Measurements from ENCODE around the gene GSAP.

Gene GSAP

DNA sequence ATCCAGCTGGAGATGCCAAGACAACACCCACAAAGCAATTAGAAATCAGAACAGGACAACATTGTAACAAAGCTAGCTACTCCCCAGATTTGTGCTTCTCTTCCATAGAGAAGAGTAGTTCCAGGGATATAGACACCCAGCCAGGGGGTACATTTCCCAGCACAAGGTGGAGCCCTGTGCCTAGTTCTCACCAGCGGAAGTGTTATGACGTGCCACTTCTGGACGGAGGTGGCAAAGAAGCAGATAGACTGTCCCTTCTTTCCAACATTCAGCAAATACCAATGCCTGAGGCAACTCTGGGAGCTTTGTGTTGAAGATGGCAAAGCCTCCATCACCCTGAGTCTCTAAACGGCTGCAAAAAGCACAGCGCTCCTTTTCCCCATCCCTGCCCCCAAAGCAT is 23.4 kb upstream of the GSAP start:
- DNase-seq (ENCODE audit: low spot score) = peak; percentile 15

DNA sequence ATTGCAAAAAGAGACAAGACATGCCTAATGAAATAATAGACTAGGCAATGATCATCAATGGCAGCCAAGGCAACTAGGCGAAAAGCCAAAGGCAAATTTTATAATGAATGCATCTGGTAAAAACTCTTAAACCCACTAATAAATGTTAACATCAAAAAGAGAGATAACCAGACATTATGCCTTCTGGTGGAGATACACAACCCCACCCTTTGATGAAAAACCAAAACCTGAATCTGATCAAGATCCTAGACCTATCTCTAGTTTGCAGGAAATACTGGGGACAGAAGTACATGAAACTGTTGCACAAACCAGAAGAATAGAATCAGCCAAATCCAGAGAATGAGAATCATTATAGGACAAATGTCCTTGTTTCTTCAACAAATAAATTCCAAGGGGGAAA is 22.0 kb upstream of the GSAP start:
- DNase-seq (ENCODE audit: low spot score) = no peak

DNA sequence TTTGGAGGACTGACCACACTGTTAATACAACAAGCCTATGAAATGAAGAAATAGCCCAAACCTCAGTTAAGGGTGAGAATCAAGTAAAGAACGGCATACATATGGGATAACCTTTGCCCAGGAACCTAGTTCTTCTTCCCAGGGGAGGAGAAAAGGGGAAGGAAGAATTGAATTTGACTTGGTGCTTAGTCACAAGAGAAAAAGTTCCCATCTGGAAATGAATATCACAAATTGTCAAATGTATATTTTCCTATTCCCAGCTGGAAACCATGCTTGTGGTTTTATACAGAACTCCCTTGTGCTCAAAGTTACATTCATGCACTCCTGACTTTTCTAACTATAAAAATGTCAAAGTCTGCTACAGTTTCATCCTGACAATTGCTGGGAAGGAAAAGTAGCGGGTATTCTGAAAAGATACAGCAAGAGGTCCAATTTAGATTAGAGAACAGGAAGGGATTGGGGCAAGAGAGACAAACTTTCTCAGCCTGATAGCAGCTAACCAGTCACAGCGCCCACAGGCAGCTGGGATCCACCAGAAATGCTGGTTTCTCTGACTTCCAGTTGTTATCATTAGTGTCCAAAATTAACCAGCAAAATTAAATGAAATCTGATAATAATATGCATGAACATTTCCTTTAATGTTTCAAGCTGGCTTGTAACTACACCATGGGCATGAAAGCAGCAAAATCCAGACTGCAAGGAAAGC is 18.6 kb upstream of the GSAP start:
- no peak for DNase-seq (ENCODE audit: low spot score)

DNA sequence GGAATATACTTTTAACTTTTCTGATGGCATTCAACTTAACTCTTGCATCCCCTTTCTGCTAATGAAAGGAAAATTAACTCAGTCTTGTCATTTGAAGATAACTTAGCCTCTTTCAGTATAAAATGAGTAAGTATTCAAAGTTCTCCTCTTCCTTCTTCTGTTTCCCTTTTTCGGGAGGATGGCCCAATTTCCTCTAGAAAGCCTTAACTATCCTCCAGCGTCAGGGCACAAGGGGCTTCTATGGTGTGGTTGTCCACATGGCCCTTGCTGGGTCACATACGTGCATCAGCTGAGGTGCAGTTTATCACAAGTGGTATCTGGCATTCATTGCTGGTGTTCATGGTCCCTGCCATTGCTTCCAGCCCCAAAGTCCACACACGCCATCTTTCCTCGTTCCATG is 17.8 kb upstream of the GSAP start:
- DNase-seq (ENCODE audit: low spot score) = no peak

DNA sequence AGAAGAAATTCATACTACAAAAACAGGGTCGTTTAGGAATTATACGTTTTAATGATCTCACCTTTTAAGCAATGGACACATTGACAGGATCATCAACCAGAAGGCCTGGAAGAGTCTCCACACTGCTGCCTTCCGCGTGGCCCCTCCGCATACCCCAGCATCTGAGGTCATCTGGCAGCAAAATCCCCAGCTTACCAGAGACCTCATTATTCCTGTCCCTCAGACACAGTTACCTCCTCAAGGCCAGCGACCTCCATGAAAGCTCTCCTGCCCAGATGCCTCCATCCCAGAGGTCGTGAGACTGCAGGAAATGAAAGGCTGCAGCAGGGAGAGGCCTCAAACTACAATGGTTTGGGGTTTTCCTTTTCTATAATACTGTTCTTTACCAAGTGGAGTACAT is 14.8 kb upstream of the GSAP start:
- no peak for DNase-seq (ENCODE audit: low spot score)

DNA sequence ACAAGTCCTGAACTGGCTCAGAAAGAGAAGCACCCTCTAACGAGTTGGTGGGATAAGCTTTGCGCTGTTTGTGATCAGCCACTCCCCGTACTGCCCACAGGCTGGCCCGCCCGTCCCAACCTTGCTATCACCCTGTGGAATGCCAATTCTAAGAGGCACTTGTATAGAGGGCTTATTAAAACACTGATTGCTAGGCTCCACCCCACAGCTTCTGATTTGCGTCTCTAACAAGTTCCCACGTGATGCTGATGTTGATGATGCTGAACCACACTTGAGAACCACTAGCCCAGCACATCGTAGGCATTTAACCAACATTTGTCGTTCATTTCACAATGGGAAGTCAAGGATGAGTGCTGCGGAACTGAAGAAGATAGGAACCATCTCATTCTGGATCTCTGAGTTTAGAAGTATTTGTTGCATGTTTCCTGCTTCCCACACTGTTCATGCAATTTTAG is 12.7 kb upstream of the GSAP start:
- no peak for DNase-seq (ENCODE audit: low spot score)

DNA sequence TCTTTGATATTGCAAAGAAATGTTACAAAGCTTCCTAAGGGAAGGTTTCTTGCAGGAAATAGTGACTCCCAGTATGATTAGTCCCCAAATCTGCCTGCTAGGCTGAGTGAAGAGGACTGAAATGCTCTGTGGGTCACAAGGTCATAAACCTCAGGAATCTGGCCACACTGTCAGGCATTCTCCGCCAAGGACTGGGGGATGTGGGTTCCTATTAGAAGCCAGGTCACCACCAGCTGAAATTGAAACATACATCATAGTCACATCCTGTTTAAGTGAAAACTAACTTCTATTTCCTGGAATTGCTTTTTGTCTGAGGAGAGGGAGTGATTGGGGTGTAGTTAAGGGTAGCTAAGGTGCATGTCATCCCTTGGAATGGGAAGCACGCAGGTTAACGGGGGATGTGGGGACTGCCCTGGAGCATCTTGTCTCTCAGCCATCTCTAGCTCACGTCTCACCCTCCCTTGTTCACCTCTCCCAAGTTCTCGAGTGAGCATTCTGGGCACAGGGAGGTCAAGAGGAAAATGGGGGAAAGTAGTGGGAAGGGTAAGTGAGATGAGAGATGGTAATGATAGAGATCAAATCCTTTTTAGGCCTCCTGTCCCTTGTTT is 12.0 kb upstream of the GSAP start:
- peak; percentile 45 for DNase-seq (ENCODE audit: low spot score)

DNA sequence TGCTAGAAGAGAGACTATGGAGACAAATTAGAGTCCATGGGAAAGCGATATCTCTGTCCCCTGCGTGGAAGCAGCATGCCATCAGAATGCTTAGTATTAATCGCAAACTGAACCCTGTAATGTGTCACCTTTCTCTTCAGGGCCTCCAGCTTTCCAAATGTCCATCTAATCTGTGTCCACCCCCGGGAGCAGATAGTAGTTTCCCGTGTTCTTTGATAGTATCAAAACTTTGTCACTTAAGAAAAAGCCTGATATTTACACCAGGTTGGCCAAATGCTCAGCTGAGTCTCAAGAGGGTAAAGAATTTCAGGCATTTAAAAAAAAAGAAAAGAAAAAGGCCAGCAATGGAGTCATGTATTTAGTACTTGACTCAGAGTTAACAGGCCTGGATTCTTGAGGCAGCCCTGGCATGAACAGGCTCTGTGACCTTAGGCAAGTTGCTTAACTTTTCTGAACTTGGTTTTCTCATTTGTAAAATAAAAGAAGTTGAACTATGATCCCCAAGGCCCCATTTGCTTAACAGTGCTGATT is 10.4 kb upstream of the GSAP start:
- no peak for DNase-seq (ENCODE audit: low spot score)

DNA sequence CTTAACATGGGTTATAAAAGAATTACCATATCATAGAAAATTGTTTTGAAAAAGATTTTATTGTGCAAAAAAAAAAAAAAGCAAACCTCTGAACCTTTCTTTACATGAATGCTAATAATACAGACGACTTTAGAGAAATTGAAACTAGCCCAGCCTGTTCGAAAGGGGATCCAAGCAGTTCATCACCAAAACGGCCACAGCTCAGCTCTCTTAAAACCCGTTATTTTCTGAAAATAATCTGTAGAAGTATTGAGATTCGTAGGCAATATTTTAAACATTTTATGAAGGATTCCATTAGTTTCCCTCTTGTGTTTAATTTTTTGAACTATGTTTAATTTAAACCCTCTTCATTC is 9.9 kb upstream of the GSAP start:
- no peak for DNase-seq (ENCODE audit: low spot score)

DNA sequence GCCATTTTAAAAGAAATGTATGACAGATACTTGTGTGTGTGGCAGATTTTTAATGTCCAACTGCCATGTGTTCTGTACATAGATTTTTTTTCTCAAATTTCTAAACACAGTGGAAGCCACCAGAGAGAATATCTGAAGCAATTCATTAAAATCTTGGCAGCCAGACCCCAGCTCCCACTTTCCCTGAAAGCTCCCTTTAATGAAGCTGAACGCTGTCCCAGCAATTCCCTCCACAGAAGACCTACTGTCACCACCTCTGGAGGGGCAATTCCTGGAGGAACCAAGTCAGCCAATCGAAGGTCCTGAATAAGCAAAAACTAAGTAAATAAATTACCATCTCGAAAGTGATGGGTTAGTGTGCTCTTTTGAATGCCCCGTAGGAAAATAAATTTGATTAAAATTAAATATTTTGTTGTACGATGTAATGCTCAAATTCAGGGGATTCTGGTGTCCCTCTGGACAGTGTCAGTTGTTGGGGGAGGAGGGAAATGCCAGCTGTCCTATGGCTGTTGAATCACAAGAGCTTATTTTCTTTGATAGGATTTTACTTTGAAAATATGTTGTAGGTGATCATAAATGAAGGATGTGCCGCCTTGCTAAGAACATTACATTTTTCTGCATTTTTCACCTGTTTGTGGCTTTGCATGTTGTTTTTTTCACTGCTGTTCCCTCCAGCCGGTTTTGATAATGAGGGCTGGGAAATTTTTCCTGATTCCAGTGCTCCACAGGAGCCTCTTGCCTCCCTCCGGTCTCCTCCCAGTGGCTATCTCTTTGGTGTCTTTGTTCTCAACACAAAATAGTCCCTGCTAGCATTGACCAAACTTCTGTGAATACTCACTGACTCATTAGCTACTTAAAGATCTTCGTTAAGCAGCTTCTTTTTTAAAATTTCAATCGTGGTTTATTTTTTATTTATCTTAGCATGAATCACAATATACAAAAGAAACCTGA is 9.2 kb upstream of the GSAP start:
- DNase-seq (ENCODE audit: low spot score) = no peak

DNA sequence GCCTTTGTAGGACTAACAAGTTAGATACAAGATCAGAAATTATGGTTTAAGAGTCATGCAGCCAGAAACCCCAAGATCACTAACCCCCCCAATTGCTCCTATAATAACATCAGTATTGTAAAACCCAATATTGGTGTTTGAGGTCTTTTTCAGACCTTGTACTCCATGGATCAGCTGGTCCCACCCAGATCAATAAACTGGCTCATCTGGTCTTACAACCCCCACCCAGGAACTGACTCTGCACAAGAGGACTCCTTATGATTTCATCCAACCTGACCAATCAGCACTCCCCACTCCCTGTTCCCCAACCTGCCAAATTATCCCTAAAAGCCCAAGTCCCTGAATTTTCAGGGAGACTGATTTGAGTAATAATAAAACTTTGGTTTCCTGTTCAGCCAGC is 6.4 kb upstream of the GSAP start:
- DNase-seq (ENCODE audit: low spot score) = no peak

DNA sequence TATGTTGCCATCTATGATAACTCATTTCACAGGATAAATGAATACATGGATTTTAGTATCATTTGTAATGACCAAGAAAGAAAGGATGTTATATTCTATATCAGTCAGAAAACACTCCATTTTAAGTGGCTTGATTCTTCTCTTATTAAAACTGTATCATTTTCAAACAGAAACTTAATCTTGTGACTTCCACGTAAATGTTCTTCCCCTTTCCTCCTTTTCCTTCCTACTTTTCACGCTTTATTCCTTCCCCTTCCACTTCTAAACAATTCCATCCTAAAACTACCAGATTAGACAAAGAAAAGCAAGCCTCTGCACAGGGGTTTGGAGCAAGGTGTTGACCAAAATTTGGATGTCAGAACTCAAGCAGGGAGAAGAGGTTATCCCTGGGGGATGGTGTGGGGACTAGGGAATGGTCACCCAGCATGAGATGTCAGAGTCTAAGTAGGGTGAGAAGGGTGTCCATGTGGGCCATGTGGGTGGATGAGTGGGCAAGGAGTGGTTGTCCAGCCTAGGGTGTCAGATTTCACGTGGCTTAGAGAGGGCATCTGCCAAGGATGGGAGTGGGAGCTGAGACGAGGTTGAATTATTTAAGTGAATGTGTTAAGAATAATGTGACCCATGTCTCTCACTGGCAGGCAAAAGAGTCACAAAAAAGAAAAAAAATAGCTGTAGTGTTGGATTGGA is 5.0 kb upstream of the GSAP start:
- no peak for DNase-seq (ENCODE audit: low spot score)

DNA sequence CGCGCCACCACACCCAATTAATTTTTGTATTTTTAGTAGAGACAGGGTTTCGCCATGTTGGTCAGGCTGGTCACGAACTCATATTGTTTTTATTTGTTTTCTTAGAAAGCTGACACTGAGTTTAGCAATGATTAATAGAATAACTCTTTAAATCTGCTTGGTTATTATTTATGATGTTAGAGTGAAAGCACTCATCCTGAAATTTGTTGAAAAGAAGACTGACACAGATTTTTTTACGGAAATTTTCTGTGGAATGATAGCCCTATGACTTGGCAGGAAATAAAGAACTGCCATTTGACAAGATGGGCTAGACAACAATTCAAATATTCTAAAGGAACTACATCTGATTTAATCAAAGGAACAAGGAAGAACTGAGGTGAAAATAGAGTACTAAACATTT is 4.3 kb upstream of the GSAP start:
- no peak for DNase-seq (ENCODE audit: low spot score)

DNA sequence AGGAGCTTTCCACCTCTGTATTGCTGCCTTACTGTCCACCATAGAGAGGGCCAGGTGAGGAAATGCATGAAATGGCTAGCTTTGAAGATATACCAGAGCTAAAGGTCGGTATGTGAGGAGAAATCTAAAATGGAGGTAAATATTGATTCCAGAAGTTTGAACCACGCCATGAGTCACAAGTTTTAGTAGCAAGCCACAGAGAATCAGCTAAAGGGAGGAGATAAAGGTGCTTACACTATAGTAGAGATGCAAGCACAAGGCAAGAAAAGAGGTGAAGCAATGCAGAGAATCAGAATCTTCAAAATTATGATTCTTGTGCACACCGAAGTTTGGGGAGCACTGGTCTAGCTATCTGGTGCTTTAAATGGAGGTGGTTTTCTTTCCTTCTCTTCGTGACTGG is 3.0 kb upstream of the GSAP start:
- DNase-seq (ENCODE audit: low spot score) = no peak

DNA sequence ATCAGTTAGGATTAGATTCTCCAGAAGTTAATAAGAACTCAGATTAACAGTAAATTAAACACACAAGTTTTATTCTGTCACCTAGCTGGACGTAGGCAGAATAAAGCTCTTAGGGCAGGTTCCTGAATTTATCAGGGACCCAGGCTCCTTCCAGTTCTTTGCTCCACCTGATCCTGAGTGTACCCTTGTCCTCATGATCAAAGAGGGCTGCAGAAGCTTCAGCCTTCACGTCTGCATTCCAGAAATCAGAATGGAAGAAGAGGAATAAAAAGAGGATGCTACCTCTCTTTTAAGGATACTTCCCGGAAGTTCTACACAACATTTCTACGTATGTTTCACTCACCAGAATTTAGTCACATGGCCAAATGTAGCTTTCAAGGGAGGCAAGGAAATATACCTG is 1.7 kb upstream of the GSAP start:
- DNase-seq (ENCODE audit: low spot score) = no peak

DNA sequence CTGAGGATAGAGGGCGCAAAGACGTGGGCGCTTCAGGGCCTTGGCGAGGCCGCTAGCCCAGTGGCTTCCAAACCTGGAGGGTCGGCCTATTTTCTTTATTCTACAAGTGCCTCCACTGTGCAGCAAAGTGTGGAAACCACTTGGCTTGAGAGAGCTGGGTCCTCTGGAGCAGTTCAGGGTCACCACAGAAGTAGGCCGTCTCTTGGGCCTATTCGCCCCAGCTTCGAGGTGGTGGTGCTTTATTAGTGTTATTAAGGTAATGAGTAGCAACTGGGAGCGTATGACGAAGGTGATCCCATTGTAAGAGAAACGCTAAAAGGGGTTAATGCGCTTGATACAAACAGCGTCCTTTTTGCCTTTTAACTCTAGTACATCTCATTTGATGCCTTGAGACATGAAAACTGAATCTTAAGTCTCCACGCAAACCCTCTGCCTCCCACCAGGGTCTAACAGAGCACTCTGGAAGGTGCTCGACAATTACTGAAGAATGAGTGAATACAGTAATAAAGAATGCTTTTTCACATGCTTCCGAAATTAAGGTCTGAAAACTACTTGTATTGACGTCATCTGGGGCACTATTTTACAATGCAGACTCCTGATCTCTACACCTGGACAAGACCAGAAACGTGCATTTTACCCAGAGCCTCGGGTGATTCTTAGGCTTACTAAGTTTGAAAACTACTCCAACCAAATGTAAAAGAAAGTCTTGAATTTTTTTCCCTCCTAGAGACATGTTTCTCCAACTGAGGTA is 647 bp upstream of the GSAP start:
- peak; percentile 65 for DNase-seq (ENCODE audit: low spot score)

DNA sequence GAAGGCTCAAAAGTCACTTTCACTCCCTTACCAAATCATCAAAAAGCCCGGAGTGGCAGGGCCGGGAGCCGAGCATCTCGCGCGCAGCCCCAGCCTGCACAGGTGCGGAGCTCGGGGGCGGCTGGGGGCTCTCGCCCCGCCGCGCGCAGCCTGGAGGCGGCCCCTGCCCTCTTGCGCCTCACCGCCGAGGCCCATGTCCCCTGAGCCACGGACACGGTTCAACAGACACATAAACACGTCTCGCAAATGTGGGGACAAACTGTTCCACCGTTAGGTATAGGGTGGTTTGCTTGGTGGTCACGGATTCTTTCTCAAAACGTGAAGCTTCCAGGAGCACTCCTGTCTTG is 700 bp downstream of the GSAP start:
- peak; percentile 13 for DNase-seq (ENCODE audit: low spot score)

DNA sequence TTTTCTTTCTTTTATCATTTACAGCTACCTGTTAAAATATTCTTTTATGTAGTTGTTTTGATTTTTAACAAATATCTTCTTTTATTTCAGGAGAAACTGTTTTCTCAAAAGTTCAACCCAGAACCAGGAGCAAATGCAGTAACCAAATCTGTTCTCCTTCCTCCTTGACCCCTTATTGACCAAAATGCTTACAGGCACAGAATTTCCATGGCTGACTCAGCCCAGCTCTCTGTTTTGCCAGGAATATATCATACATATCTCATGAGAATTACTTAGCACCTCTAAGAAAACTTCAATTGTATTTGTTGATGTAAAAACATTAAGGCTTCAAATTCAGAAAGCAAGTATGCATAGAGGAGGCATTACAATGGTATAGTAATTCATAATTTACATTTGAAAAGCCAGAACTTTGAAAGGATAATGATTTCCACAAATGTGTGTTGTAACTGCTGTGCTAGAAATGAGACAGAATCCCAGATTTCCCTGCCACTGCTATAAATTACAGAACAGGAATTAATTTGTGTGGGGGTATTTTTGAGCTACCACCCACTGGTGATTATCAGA is 2.2 kb downstream of the GSAP start:
- DNase-seq (ENCODE audit: low spot score) = no peak

DNA sequence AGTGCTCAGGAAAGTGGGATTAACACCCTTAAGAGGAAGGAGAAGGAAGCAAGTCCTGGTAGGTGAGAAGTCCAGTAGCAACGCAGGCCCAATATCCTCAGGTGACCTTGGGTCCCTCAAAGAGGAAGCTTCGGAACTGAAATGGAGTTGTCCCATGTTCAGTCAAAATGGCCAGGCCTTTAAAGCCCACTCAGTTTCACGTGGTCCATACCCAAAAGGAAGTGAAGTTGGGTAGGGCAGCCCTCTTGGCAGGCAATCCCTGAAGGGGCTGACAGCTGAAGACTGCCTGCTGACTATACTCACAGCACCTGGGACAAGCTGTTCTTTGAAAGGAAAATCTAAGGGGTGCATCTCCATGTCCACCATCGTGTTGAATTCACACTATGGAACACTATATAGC is 3.0 kb downstream of the GSAP start:
- DNase-seq (ENCODE audit: low spot score) = no peak

DNA sequence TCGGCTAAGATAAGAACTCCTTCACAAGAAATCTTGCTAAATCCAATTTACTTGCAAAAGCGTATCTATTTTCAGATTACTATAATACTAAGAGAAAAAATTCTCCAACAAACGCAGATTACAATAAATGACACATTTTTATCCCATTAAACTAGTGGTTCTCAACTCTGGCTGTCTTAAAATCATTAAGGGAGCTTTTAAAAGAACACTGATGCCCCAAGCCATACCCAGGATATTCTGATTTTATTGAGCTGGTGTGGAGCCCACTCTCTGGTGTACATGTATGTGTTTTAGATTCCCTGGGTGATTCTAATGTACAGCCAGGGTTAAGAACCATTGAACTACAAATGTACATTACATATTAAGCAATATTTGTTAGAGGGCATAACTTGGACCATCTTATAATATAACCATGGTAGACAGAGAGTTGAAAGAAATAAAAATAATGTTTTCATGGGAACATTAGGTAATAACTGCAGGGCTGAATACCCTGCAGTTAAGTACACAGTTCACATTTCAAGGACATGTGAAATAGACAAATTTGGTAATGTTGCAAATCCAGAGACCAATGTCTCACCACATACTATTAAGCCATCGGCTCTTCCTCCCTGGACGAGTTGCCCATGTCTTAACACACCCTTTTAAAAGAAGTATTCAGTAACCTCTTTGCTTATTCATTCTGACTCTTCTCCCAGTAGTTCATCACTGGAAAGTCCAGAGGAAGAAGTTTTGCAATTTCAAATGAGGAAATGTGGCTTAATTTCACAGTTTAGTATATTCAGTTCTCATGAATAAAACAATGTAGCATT is 6.2 kb downstream of the GSAP start:
- no peak for DNase-seq (ENCODE audit: low spot score)
